ENCODE data around the gene PTGS2. TPM values are rescaled to one million over a fixed set of nuclear protein-coding genes. Genes with fewer than 3 reads are reported as not detected.
A peak's percentile ranks its signal among the peaks of the same experiment; 100 is the strongest.

The PTGS2 gene
- polyA plus RNA-seq, 3 donors: 39.2 to 159 (median 113) TPM

- H3K9ac ChIP-seq (ENCODE audit: insufficient read depth, low read length, poor library complexity, severe bottlenecking): no peak overlapping the region
- Mint-ChIP-seq H3K27me3 (ENCODE audit: low read depth in 3 of 3) (peaks cover 0 to 2% (median 0%) of the 10 kb centered on the region in 3 donors), H3K27ac (peak overlapping the region in 1 of 7 donors; percentile 73), H3K9me3 (peaks cover 0 to 2% (median 0%) of the 10 kb centered on the region in 7 donors), H3K4me3 (no peak overlapping the region), H3K4me1 (peaks cover 29% of the 10 kb centered on the region), H3K36me3 (peaks cover 47 to 54% of the 10 kb centered on the region in 2 donors)
- no peak for DNase-seq
- no peak for TF ChIP-seq CTCF (IDR thresholded peaks at IDR 0.05)
- H3K27me3 ChIP-seq (ENCODE audit: control insufficient read depth in 2 of 2, insufficient read depth in 2 of 2, low read length in 2 of 2): no peaks in the 10 kb centered on the region
- H3K4me3 ChIP-seq (replicated peaks in 1 of 3; ENCODE audit: low read depth in 2 of 3, low read length in 3 of 3): peak overlapping the region in 1 of 3 experiments; percentile 90
- peaks cover 55 to 56% of the 10 kb centered on the region in 2 donors for H3K36me3 ChIP-seq (replicated peaks in 1 of 2; ENCODE audit: control insufficient read depth in 1 of 2, insufficient read depth in 2 of 2, low read length in 2 of 2)
- H3K9me3 ChIP-seq (replicated peaks in 1 of 2; ENCODE audit: control insufficient read depth in 1 of 2, insufficient read depth in 1 of 2, low read length in 2 of 2): no peaks in the 10 kb centered on the region
- peaks cover 4% of the 10 kb centered on the region for H3K79me2 ChIP-seq (ENCODE audit: insufficient read depth, low read length)
- H3K27ac ChIP-seq (ENCODE audit: low read depth in 1 of 2, low read length in 2 of 2): no peak overlapping the region
- H3K4me2 ChIP-seq (replicated peaks; ENCODE audit: extremely low read depth, low read length, poor library complexity, severe bottlenecking): no peak overlapping the region
- H3K4me1 ChIP-seq (ENCODE audit: control insufficient read depth in 1 of 2, insufficient read depth in 2 of 2, low read length in 2 of 2): peaks cover 11 to 36% of the 10 kb centered on the region in 2 donors
- intact Hi-C loops (cut with micrococcal nuclease): no loop called here
- WGBS (ENCODE audit: insufficient coverage): no CpG with 5 or more reads among the region's 2 CpGs
- no peak overlapping the region for H2AFZ ChIP-seq (ENCODE audit: insufficient read depth, low read depth, low read length, poor library complexity, severe bottlenecking)
- peaks cover 7% of the 10 kb centered on the region for H4K20me1 ChIP-seq (ENCODE audit: insufficient read depth, low read length)
These were observed 2.1 kb downstream of the PTGS2 start for GRCh38 chr1:186678155-186678554.

GRCh38 chr1:186672596-186672995 is 7.6 kb downstream of the PTGS2 start:
- no peak overlapping the region for H3K4me2 ChIP-seq (replicated peaks; ENCODE audit: extremely low read depth, low read length, poor library complexity, severe bottlenecking)
- H3K4me3 Mint-ChIP-seq: no peak overlapping the region
- no peak for DNase-seq
- H3K27ac ChIP-seq (ENCODE audit: low read depth in 1 of 2, low read length in 2 of 2): no peak overlapping the region
- no peak overlapping the region for H3K4me3 ChIP-seq (replicated peaks in 1 of 3; ENCODE audit: low read depth in 2 of 3, low read length in 3 of 3)
- H3K27ac Mint-ChIP-seq: no peak overlapping the region
- no peaks in the 10 kb centered on the region for H3K27me3 ChIP-seq (ENCODE audit: control insufficient read depth in 2 of 2, insufficient read depth in 2 of 2, low read length in 2 of 2)
- peaks cover 49 to 57% of the 10 kb centered on the region in 2 donors for H3K36me3 Mint-ChIP-seq
- H3K27me3 Mint-ChIP-seq (ENCODE audit: low read depth in 3 of 3): no peaks in the 10 kb centered on the region
- H3K9me3 ChIP-seq (replicated peaks in 1 of 2; ENCODE audit: control insufficient read depth in 1 of 2, insufficient read depth in 1 of 2, low read length in 2 of 2): no peaks in the 10 kb centered on the region
- peaks cover 0 to 9% (median 2%) of the 10 kb centered on the region in 7 donors for H3K9me3 Mint-ChIP-seq
- no peak for TF ChIP-seq CTCF (IDR thresholded peaks at IDR 0.05)
- peaks cover 60 to 64% of the 10 kb centered on the region in 2 donors for H3K36me3 ChIP-seq (replicated peaks in 1 of 2; ENCODE audit: control insufficient read depth in 1 of 2, insufficient read depth in 2 of 2, low read length in 2 of 2)
- H3K4me1 ChIP-seq (ENCODE audit: control insufficient read depth in 1 of 2, insufficient read depth in 2 of 2, low read length in 2 of 2): no peaks in the 10 kb centered on the region
- peaks cover 3% of the 10 kb centered on the region for H4K20me1 ChIP-seq (ENCODE audit: insufficient read depth, low read length)
- no peak overlapping the region for H2AFZ ChIP-seq (ENCODE audit: insufficient read depth, low read depth, low read length, poor library complexity, severe bottlenecking)
- intact Hi-C loops (cut with micrococcal nuclease): no loop called here
- H3K79me2 ChIP-seq (ENCODE audit: insufficient read depth, low read length): no peaks in the 10 kb centered on the region
- WGBS (ENCODE audit: insufficient coverage): no CpG with 5 or more reads among the region's 3 CpGs
- H3K9ac ChIP-seq (ENCODE audit: insufficient read depth, low read length, poor library complexity, severe bottlenecking): no peak overlapping the region
- peaks cover 2% of the 10 kb centered on the region for H3K4me1 Mint-ChIP-seq

Measured in CD14-positive monocyte (primary cell).